Liver (tissue), 9 donors: Measurements from ENCODE around the gene TP53INP2. TPM values are rescaled to one million over a fixed set of nuclear protein-coding genes. Genes with fewer than 3 reads are reported as not detected.

ENCODE experiments used
- DNase-seq: peaks from one replicate; pipeline ENCODE4 v3.0.0-alpha.2; 2017; ENCODE audit warnings: low spot score
- H3K27ac ChIP-seq, 2 donors: one replicate each; pipeline ENCODE4 v1.7.0; 2013; ENCODE audit warnings: inconsistent platforms in 2 of 2, low read length in 2 of 2, control low read depth in 1 of 2, low read depth in 1 of 2, mild to moderate bottlenecking in 1 of 2
- H3K27me3 ChIP-seq, 4 donors: one replicate each; pipeline versions ENCODE4 v1.6.1 to v1.7.0; 2013; ENCODE audit warnings: low read length in 3 of 4, inconsistent platforms in 1 of 4, mild to moderate bottlenecking in 1 of 4, moderate library complexity in 1 of 4; ENCODE audit not compliant: control insufficient read depth in 4 of 4, insufficient read depth in 4 of 4
- H3K36me3 ChIP-seq, 4 donors: one replicate each; pipeline versions ENCODE4 v1.6.1 to v1.7.0; 2013; ENCODE audit warnings: low read length in 3 of 4, mild to moderate bottlenecking in 3 of 4, low read depth in 1 of 4, moderate library complexity in 1 of 4; ENCODE audit not compliant: control insufficient read depth in 4 of 4, insufficient read depth in 3 of 4
- H3K4me1 ChIP-seq, 4 donors: one replicate each; pipeline versions ENCODE4 v1.6.1 to v1.7.0; 2013; ENCODE audit warnings: low read length in 3 of 4, mild to moderate bottlenecking in 3 of 4, moderate library complexity in 1 of 4; ENCODE audit not compliant: control insufficient read depth in 4 of 4, insufficient read depth in 4 of 4
- H3K4me3 ChIP-seq, 3 donors: one replicate each; pipeline versions ENCODE4 v1.6.1 to v1.7.0; 2013; ENCODE audit warnings: low read length in 3 of 3, control low read depth in 1 of 3, low read depth in 1 of 3, mild to moderate bottlenecking in 1 of 3
- H3K9ac ChIP-seq, 2 donors: one replicate each; pipeline ENCODE4 v1.7.0; 2013; ENCODE audit warnings: low read length in 2 of 2, mild to moderate bottlenecking in 2 of 2, moderate library complexity in 2 of 2, control low read depth in 1 of 2, low read depth in 1 of 2
- H3K9me3 ChIP-seq, 4 donors: one replicate each; pipeline versions ENCODE4 v1.6.1 to v1.7.0; 2013; ENCODE audit warnings: low read length in 3 of 4; ENCODE audit not compliant: control insufficient read depth in 4 of 4
- EGR1 ChIP-seq, 2 donors: IDR thresholded peaks; 2 replicates each; pipeline ENCODE4 v1.6.1; 2016 to 2018; ENCODE audit warnings: antibody characterized with exemption in 2 of 2, low read depth in 2 of 2
- FOXA1 ChIP-seq: IDR thresholded peaks from 2 replicates; pipeline ENCODE4 v1.6.1; 2016; ENCODE audit warnings: antibody characterized with exemption
- FOXA2 ChIP-seq: IDR thresholded peaks from 2 replicates; pipeline ENCODE4 v1.6.1; 2016; ENCODE audit warnings: antibody characterized with exemption
- GABPA ChIP-seq, 2 donors: IDR thresholded peaks in 1 of 2; conservative IDR thresholded peaks in 1 of 2; 2 replicates each; pipeline ENCODE4 v1.6.1; 2016; ENCODE audit warnings: antibody characterized with exemption in 2 of 2, mild to moderate bottlenecking in 1 of 2, moderate library complexity in 1 of 2
- HNF4A ChIP-seq, 2 donors: conservative IDR thresholded peaks; 2 replicates each; pipeline ENCODE4 v1.6.1; 2016; ENCODE audit warnings: antibody characterized with exemption in 2 of 2, mild to moderate bottlenecking in 2 of 2
- HNF4G ChIP-seq: IDR thresholded peaks from 2 replicates; pipeline ENCODE4 v1.6.1; 2016; ENCODE audit warnings: antibody characterized with exemption
- JUND ChIP-seq, 2 donors: IDR thresholded peaks; 2 replicates each; pipeline ENCODE4 v1.6.1; 2016; ENCODE audit warnings: antibody characterized with exemption in 2 of 2
- NR2F2 ChIP-seq: IDR thresholded peaks from 2 replicates; pipeline ENCODE4 v1.6.1; 2016; ENCODE audit warnings: antibody characterized with exemption
- RAD21 ChIP-seq, 2 donors: IDR thresholded peaks; 2 replicates each; pipeline ENCODE4 v1.6.1; 2016; ENCODE audit warnings: antibody characterized with exemption in 2 of 2, mild to moderate bottlenecking in 2 of 2
- RXRA ChIP-seq, 2 donors: IDR thresholded peaks; 2 replicates each; pipeline ENCODE4 v1.6.1; 2017 to 2018; ENCODE audit warnings: antibody characterized with exemption in 2 of 2, mild to moderate bottlenecking in 1 of 2
- SP1 ChIP-seq: IDR thresholded peaks from 2 replicates; pipeline ENCODE4 v1.6.1; 2018; ENCODE audit warnings: antibody characterized with exemption, mild to moderate bottlenecking
- TAF1 ChIP-seq: conservative IDR thresholded peaks from 2 replicates; pipeline ENCODE4 v1.6.1; 2016; ENCODE audit warnings: antibody characterized with exemption, mild to moderate bottlenecking
- YY1 ChIP-seq: IDR thresholded peaks from 2 replicates; pipeline ENCODE4 v1.6.1; 2016; ENCODE audit warnings: antibody characterized with exemption, mild to moderate bottlenecking
- WGBS: extraction: QIAGEN DNeasy Blood & Tissue Kit; methylation state at CpG from one replicate; pipeline ENCODE4 v1.1.7; 2013; 5-methylcytosine and 5-hydroxymethylcytosine counted together
- polyA plus RNA-seq, 2 donors: library from polyadenylated mRNA; stranded (reverse) in 1 of 2; unstranded in 1 of 2; fragments of 200-250 nt in 1 of 2; fragments of >200 nt in 1 of 2; fragmentation: Nextera tagmentation in 1 of 2; extraction: Ambion mirVana in 1 of 2; gene quantifications; one replicate each; pipeline versions ENCODE4 v1.2.1 to v1.2.3, GENCODE V29; 2013 to 2015
- total RNA-seq, 2 donors: library from RNA; depleted of rRNA; stranded (reverse); fragments of >200 nt; gene quantifications; one replicate each; pipeline ENCODE4 v1.2.3, GENCODE V29; 2014
- TF ChIP-seq, protein P1 (sequence below): IDR thresholded peaks from 2 replicates; pipeline ENCODE4 v1.6.1; 2016; ENCODE audit warnings: antibody characterized with exemption
- TF ChIP-seq, protein P2 (sequence below): IDR thresholded peaks from 2 replicates; pipeline ENCODE4 v1.6.1; 2016; ENCODE audit warnings: antibody characterized with exemption
- TF ChIP-seq, protein P3 (sequence below): IDR thresholded peaks from 2 replicates; pipeline ENCODE4 v1.6.1; 2016; ENCODE audit warnings: antibody characterized with exemption
- TF ChIP-seq, protein P4 (sequence below): fragments of 150-350 bp; IDR thresholded peaks from 2 replicates; pipeline ENCODE4 v1.5.1; 2017; ENCODE audit warnings: improper control_type of control experiment, low read depth, low read length; ENCODE audit not compliant: missing input control
- TF ChIP-seq, protein P5 (sequence below): IDR thresholded peaks from 2 replicates; pipeline ENCODE4 v1.6.1; 2016; ENCODE audit warnings: antibody characterized with exemption, mild to moderate bottlenecking
- donor health status: healthy.
- donor health status: healthy.
- donor health status: healthy.
- donor health status: healthy.
- donor health status: healthy.

TP53INP2 gene
- total and polyA plus RNA-seq, 4 donors = 3.0 to 14.5 (median 7.0) TPM

GRCh38 chr20:34748709-34749108 is 44.6 kb downstream of the TP53INP2 start (continued):
- TF ChIP-seq GABPA (IDR thresholded peaks at IDR 0.05 in 1 of 2, conservative IDR thresholded peaks at IDR 0.05 in 1 of 2) (no peak), RXRA (IDR thresholded peaks at IDR 0.05) (no peak), EGR1 (IDR thresholded peaks at IDR 0.05; ENCODE audit: low read depth in 2 of 2) (no peak), HNF4A (conservative IDR thresholded peaks at IDR 0.05) (no peak), RAD21 (IDR thresholded peaks at IDR 0.05) (no peak)
- TF ChIP-seq, protein P1, sequence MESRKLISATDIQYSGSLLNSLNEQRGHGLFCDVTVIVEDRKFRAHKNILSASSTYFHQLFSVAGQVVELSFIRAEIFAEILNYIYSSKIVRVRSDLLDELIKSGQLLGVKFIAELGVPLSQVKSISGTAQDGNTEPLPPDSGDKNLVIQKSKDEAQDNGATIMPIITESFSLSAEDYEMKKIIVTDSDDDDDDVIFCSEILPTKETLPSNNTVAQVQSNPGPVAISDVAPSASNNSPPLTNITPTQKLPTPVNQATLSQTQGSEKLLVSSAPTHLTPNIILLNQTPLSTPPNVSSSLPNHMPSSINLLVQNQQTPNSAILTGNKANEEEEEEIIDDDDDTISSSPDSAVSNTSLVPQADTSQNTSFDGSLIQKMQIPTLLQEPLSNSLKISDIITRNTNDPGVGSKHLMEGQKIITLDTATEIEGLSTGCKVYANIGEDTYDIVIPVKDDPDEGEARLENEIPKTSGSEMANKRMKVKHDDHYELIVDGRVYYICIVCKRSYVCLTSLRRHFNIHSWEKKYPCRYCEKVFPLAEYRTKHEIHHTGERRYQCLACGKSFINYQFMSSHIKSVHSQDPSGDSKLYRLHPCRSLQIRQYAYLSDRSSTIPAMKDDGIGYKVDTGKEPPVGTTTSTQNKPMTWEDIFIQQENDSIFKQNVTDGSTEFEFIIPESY = no peak

DNA sequence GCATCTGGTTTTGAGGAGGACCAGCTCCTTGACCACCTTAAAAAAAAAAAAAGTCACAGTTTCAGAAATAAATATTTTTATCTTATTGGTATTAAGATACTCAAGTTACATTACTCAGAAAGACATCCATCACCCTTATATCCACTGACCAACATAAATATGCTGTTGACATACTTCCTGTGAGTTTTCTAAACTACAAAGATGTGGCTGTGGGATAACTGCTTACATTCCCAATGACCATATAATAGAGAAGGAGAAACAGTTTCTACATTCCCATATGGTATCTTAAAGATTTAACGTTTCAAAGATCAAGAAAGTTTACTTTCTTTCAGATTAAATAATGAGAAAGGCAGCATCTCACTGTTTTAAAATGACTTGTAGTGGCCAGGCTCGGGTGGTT is 46.3 kb downstream of the TP53INP2 start:
- H3K4me3 ChIP-seq = no peak overlapping the region
- DNase-seq = no peak
- no peak overlapping the region for H3K9ac ChIP-seq
- TF ChIP-seq, protein P2, sequence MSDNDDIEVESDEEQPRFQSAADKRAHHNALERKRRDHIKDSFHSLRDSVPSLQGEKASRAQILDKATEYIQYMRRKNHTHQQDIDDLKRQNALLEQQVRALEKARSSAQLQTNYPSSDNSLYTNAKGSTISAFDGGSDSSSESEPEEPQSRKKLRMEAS = no peak
- TF ChIP-seq TAF1 (no peak), HNF4A (conservative IDR thresholded peaks at IDR 0.05) (no peak), GABPA (IDR thresholded peaks at IDR 0.05 in 1 of 2, conservative IDR thresholded peaks at IDR 0.05 in 1 of 2) (no peak), JUND (IDR thresholded peaks at IDR 0.05) (no peak), EGR1 (IDR thresholded peaks at IDR 0.05; ENCODE audit: low read depth in 2 of 2) (no peak), FOXA1 (no peak), NR2F2 (no peak), RXRA (IDR thresholded peaks at IDR 0.05) (no peak)
- no peaks in the 10 kb centered on the region for H3K27me3 ChIP-seq
- H3K36me3 ChIP-seq = peaks cover 11 to 61% (median 37%) of the 10 kb centered on the region in 4 donors
- H3K27ac ChIP-seq = no peak overlapping the region
- H3K4me1 ChIP-seq = no peaks in the 10 kb centered on the region
- no peaks in the 10 kb centered on the region for H3K9me3 ChIP-seq
- 51% methylated on average over 2 of the region's 2 CpGs for WGBS

- no peak for DNase-seq
- no peak overlapping the region for H3K9ac ChIP-seq
- no peak overlapping the region for H3K4me3 ChIP-seq
- WGBS = 98% methylated on average over 3 of the region's 3 CpGs
- TF ChIP-seq NR2F2 (no peak), RAD21 (IDR thresholded peaks at IDR 0.05) (no peak), SP1 (no peak), GABPA (IDR thresholded peaks at IDR 0.05 in 1 of 2, conservative IDR thresholded peaks at IDR 0.05 in 1 of 2) (no peak), FOXA2 (no peak), HNF4G (no peak), RXRA (IDR thresholded peaks at IDR 0.05) (no peak), YY1 (no peak), FOXA1 (no peak), TAF1 (no peak), HNF4A (conservative IDR thresholded peaks at IDR 0.05) (no peak), JUND (IDR thresholded peaks at IDR 0.05) (no peak)
- TF ChIP-seq, protein P1 = no peak
- TF ChIP-seq, protein P3, sequence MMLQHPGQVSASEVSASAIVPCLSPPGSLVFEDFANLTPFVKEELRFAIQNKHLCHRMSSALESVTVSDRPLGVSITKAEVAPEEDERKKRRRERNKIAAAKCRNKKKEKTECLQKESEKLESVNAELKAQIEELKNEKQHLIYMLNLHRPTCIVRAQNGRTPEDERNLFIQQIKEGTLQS = no peak
- TF ChIP-seq, protein P4, sequence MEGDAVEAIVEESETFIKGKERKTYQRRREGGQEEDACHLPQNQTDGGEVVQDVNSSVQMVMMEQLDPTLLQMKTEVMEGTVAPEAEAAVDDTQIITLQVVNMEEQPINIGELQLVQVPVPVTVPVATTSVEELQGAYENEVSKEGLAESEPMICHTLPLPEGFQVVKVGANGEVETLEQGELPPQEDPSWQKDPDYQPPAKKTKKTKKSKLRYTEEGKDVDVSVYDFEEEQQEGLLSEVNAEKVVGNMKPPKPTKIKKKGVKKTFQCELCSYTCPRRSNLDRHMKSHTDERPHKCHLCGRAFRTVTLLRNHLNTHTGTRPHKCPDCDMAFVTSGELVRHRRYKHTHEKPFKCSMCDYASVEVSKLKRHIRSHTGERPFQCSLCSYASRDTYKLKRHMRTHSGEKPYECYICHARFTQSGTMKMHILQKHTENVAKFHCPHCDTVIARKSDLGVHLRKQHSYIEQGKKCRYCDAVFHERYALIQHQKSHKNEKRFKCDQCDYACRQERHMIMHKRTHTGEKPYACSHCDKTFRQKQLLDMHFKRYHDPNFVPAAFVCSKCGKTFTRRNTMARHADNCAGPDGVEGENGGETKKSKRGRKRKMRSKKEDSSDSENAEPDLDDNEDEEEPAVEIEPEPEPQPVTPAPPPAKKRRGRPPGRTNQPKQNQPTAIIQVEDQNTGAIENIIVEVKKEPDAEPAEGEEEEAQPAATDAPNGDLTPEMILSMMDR = no peak
- TF ChIP-seq, protein P5, sequence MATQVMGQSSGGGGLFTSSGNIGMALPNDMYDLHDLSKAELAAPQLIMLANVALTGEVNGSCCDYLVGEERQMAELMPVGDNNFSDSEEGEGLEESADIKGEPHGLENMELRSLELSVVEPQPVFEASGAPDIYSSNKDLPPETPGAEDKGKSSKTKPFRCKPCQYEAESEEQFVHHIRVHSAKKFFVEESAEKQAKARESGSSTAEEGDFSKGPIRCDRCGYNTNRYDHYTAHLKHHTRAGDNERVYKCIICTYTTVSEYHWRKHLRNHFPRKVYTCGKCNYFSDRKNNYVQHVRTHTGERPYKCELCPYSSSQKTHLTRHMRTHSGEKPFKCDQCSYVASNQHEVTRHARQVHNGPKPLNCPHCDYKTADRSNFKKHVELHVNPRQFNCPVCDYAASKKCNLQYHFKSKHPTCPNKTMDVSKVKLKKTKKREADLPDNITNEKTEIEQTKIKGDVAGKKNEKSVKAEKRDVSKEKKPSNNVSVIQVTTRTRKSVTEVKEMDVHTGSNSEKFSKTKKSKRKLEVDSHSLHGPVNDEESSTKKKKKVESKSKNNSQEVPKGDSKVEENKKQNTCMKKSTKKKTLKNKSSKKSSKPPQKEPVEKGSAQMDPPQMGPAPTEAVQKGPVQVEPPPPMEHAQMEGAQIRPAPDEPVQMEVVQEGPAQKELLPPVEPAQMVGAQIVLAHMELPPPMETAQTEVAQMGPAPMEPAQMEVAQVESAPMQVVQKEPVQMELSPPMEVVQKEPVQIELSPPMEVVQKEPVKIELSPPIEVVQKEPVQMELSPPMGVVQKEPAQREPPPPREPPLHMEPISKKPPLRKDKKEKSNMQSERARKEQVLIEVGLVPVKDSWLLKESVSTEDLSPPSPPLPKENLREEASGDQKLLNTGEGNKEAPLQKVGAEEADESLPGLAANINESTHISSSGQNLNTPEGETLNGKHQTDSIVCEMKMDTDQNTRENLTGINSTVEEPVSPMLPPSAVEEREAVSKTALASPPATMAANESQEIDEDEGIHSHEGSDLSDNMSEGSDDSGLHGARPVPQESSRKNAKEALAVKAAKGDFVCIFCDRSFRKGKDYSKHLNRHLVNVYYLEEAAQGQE = no peak
- TF ChIP-seq, protein P2 = no peak
- no peak overlapping the region for H3K27ac ChIP-seq
- H3K9me3 ChIP-seq = no peaks in the 10 kb centered on the region
- no peaks in the 10 kb centered on the region for H3K4me1 ChIP-seq
- H3K27me3 ChIP-seq = no peaks in the 10 kb centered on the region
- H3K36me3 ChIP-seq = peaks cover 8 to 59% (median 35%) of the 10 kb centered on the region in 4 donors
Observed at GRCh38 chr20:34751453-34751852, 47.3 kb downstream of the TP53INP2 start.
